ENCODE results near the gene MEP1A.

The MEP1A gene

GRCh38 chr6:46863791-46864190 lies 70.6 kb downstream of the MEP1A start:
- DNase-seq (ENCODE audit: low spot score), result no peak
- Histone ChIP-seq H3K4me3 (no peak overlapping the region), H3K27ac (no peak overlapping the region)
- no peak for TF ChIP-seq CTCF (IDR thresholded peaks at IDR 0.05)

- no peak for TF ChIP-seq CTCF (IDR thresholded peaks at IDR 0.05)
Observed at GRCh38 chr6:46865221-46865620, 72.0 kb downstream of the MEP1A start.

GRCh38 chr6:46867411-46867810 lies 74.2 kb downstream of the MEP1A start:
- no peak for DNase-seq (ENCODE audit: low spot score)
- Histone ChIP-seq H3K27ac (no peak overlapping the region), H3K4me3 (no peak overlapping the region)
- no peak for TF ChIP-seq CTCF (IDR thresholded peaks at IDR 0.05)

More at GRCh38 chr6:46865221-46865620, 72.0 kb downstream of the MEP1A start:
- Histone ChIP-seq H3K4me3 (no peak overlapping the region), H3K27ac (no peak overlapping the region)
- no peak for DNase-seq (ENCODE audit: low spot score)

- Histone ChIP-seq H3K27ac (no peak overlapping the region), H3K4me3 (no peak overlapping the region)
- no peak for DNase-seq (ENCODE audit: low spot score)
- no peak for TF ChIP-seq CTCF (IDR thresholded peaks at IDR 0.05)
Observed at GRCh38 chr6:46876126-46876525, 82.9 kb downstream of the MEP1A start.

GRCh38 chr6:46879003-46879402 lies 85.8 kb downstream of the MEP1A start:
- no peak overlapping the region for H3K27ac ChIP-seq
- DNase-seq (ENCODE audit: low spot score), result no peak
- TF ChIP-seq CTCF (IDR thresholded peaks at IDR 0.05), result no peak
- H3K4me3 ChIP-seq, result no peak overlapping the region

GRCh38 chr6:46882645-46883044 lies 89.5 kb downstream of the MEP1A start:
- Histone ChIP-seq H3K4me3 (no peak overlapping the region), H3K27ac (no peak overlapping the region)
- no peak for TF ChIP-seq CTCF (IDR thresholded peaks at IDR 0.05)
- no peak for DNase-seq (ENCODE audit: low spot score)

- no peak for DNase-seq (ENCODE audit: low spot score)
- H3K4me3 ChIP-seq, result no peak overlapping the region
- H3K27ac ChIP-seq, result no peak overlapping the region
- no peak for TF ChIP-seq CTCF (IDR thresholded peaks at IDR 0.05)
Observed at GRCh38 chr6:46888031-46888430, 94.8 kb downstream of the MEP1A start.
